Measurements from ENCODE around the gene GFM1.
A peak's percentile ranks its signal among the peaks of the same experiment; 100 is the strongest.

Gene GFM1

GRCh38 chr3:158644345-158644908 lies at the start of gene GFM1:
Gene GFM1 (plus strand): TSS chr3:158644527. CDS start chr3:158644635, 108 bp downstream.
- DNase-seq: peak; percentile 80 to 88 (median 84)

- DNase-seq: no peak
Observed at GRCh38 chr3:158600787-158601186, 43.5 kb upstream of the GFM1 start.

GRCh38 chr3:158602227-158602626 lies 42.1 kb upstream of the GFM1 start:
- no peak for DNase-seq

DNA sequence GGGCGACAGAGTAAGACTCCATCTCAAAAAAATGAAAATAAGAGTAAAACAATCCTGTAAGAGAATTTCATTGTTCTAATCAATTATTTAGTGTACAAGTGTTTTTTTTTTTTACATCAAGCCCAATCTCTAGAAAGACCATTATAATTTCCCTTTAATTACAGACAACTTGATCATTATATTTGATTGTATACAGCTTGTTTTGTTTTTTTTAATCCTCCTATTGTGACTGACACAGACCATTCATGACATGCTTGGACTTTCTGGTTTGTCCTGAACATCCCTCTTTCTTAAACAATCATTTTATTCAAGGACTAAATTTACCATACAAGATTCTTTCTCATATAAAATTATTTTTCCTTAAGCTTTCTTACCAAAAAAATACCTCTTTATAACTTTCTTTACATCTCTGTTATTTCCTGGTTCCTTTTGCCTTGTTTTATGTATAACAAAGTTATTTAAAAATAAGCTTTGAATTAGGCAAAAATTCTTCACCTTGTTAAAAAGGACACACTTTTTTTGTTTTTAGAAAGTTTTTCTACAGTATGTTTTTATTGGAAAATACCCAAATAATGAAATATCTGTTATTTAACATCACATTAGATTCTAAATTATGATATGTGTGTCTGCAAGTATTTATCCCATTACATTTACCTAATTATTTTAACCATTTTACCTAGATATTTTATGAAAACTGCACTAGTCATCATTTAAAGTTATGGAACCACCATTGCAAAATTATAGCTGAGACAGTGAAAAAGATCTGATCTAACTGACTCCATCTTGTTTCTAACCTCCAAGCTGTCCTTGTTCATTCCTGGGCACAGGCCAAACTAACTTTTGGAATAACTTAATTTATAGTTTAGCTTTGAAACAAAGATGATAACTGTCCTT lies 26.1 kb upstream of the GFM1 start:
- no peak for DNase-seq

DNA sequence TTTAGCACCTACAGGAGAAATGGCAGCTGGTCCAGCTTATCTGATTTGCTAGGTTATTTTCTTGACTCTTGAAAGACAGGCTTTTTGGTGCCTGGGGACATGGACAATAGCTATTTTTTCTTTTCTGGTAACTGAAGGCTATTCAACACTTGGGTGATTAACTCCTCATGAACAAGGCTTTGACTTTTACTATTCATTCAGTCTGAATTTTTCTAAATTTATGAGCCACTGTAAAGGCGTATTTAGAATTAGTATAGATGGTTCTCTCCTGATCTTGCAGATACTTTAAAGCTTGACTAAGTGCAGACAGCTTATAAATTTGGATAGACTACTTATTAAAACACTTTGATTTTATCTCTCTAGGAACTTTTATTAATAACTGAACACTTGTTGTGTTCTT lies 18.4 kb upstream of the GFM1 start:
- DNase-seq: no peak

DNA sequence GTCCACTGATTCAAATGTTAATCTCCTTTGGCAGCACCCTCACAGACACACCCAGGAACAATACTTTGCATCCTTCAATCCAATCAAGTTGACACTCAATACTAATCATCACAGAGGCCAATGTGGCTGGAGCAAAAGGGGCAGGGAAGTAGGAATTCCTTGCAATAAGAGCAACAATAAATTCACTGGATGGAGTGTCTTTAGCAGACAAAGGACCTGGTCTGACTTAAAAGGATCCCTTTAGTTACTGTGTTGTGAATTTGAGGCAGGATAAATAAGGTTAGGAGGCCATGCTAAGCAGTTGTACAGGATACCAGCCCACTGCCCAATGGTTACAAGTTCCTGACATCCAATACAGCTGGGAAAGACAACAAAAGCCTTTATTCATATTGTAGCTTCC lies 12.3 kb upstream of the GFM1 start:
- no peak for DNase-seq

DNA sequence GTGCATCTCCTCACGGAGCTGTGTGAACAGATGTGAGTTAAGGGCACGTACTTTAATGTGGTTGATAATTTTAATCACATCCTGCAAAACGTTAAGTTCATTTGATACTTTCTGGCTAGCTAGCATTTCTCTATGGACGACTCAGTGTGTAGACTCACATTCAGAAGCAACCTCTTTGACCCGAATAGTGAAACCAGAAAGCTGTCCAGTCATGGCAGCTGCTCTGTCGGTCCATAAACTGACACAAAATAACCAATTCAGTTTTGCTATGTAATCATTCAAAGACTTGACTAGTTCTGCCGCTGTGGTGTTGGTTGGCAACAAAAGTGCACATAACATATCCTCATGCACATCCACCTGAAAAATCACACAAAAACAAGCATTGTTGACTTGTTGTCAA lies 3.7 kb upstream of the GFM1 start:
- no peak for DNase-seq

DNA sequence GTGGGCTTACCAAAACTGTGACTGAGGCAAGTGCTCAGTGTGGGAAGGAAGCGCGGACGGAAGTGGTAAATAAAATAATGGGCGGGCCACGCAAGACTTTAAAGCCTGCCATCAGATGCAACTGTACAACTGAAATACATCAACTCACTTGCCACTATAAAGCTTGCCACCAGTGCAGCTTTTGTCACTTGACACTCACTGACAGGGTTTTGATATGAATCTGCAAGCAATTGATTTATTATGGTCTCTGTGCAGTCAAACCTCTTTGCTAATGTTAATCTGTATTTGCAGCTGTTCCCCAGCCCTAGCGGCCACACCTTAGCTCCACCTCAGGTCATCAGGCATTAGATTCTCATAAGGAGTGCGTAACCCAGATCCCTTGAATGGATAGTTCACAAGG lies 2.3 kb upstream of the GFM1 start:
- no peak for DNase-seq

DNA sequence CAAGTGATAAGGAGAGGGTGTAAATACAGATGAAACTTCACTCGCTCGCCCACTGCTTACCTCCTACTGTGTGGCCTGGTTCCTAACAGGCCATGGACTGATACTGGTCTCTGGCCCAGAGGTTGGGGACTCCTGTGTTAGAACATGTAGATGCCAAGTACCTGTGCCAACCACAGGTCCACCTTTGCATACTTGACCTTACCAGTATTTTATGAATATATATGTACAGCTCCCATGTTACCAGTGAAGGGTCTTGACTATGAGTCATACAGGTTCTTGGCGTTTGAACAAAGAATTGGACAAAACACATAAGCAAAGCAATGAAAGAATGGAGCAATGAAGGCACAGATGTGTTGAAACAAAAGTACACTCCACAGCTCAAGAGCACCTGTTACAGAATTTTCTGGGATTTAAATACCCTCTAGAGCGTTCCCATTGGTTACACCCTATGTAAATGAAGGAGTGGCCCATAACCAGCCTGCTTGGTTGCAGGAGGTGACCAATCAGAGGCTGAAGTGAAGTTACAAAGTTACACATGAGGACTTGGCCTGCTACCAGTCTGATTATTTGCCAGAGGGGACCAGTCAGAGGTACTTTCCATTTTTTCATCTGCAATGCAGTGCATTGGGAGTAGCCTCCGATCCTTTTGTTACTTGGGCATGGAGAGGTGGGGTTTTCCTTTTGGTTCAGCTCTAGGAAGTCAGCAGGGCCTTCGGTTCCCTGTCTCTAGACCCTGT lies 1.7 kb upstream of the GFM1 start:
- no peak for DNase-seq

DNA sequence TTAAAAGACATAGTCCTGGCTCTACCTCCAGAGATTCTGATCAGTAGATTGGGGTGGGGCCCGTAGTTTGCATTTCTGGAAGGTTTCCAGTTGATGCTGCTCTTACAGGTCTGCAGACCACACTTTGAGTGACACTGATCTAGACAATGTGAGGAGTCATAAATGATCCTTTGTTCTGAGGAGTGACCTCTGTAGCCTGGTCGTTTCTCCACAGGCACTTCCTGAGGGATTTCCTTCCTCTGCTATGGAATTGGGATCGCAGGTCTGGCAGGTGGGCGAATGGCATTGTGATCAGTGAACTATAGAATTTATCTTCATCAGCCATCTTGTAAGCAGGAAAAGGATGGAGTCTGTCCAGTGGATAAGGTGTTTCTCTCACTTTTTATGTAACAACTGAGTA lies 5.5 kb downstream of the GFM1 start:
- DNase-seq: no peak

GRCh38 chr3:158651192-158651591 lies 6.9 kb downstream of the GFM1 start:
- no peak for DNase-seq

DNA sequence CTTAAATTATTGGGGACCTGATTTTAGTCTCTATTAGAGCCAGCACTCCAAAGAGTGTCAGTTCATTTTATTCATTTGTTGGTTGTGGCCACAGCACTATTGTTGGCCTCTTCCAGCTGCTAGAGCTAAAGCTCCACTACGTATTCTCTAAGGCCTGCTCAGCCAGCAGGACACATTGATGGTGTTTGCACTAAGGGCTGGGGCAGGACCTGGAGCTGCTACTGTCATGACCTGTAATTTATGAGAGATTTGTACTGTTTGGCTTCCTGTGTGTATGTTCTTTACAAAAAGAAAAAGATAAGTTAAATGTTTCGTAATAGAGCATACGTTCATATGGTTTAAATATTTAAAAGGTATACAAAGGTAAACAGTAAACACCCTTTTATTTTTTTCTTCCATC lies 8.1 kb downstream of the GFM1 start:
- DNase-seq: no peak

DNA sequence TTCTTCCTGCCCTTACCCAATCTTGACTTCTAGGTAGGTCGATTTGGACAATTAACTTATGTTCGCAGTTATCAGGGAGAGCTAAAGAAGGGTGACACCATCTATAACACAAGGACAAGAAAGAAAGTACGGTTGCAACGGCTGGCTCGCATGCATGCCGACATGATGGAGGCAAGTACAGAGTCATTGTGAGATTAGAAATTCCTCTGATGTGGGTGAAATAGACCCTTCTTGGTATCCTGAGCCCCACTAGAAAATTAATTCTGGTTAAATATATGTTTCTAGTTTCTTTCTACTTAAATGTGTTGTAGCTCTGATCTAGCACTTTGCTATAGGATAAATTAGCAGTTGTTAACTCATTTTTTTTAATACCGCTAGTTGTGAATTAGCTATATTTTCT lies 14.6 kb downstream of the GFM1 start:
- no peak for DNase-seq

- peak in 5 of 6 experiments; percentile 3 to 54 (median 18) for DNase-seq
Observed at GRCh38 chr3:158659454-158660237, 15.3 kb downstream of the GFM1 start.

- DNase-seq: no peak
Observed at GRCh38 chr3:158660711-158661110, 16.4 kb downstream of the GFM1 start.

DNA sequence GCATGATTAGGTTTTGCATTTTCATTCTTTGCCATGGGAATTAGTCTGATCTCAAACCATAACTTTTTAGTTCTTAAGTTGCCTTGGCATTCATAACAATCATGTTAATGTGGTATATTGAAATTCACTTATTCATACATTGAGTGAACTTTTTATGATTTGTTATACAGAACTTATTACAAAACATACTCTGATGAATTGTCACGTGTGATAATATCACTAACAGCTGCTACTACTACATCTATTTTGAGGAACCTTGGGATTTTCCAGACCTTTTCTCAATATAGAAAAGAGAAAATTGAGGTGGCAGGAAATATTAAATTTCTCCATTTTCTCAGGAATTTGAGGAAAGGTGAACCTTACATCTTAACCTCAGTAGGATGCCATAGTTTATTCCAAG lies 18.9 kb downstream of the GFM1 start:
- DNase-seq: no peak

GRCh38 chr3:158663832-158664231 lies 19.5 kb downstream of the GFM1 start:
- no peak for DNase-seq

DNA sequence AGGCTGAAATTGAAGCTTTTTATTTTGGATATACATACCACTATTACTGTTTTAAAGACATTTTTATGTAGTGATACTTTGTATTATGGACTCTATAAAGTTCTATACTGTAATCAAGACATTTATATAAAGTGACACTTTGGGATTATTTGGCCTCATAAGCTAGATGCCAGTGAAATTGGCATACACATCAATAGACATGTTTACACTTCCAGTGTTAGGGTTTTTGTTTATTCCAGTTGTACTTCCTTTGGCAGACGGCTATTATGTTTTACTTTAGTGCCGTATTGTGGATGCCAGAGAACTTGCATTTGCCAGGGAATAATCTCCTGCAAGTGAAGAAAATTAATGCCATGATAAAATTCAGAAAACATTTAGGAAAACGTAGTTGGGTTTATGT lies 22.1 kb downstream of the GFM1 start:
- DNase-seq: no peak

DNA sequence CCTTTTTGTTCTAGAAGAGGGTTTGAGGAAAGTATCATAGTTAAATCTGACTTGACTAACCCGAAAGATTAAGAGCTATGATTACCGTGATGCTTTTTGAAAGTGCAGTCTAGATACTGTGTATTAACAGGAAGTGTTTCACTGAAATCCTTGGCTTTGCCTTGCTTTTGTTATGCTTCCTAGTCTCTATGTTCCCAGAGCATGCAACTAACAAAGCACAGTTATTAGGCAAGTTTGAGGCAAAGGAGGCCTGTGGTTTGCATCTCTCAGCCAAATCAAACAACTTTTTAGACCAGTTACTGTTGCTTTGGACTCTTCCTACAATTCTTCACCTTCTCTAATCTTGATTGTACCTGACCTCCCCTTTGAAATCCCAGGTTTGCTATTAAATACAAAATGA lies 24.2 kb downstream of the GFM1 start:
- DNase-seq: no peak

GRCh38 chr3:158671821-158672214 lies 27.5 kb downstream of the GFM1 start:
- no peak for DNase-seq

- peak; percentile 69 to 80 (median 72) for DNase-seq
Observed at GRCh38 chr3:158672215-158673176, 28.2 kb downstream of the GFM1 start, which contains the start of gene LXN. Gene LXN (minus strand): TSS chr3:158672648. CDS start chr3:158672478, 170 bp downstream.

- DNase-seq: no peak
Observed at GRCh38 chr3:158678687-158679086, 34.4 kb downstream of the GFM1 start.

Measured in stimulated activated naive CD4-positive, alpha-beta T cell (primary cell).